Keratinocyte (primary cell): ENCODE results near the gene SCFD2. TPM values are rescaled to one million over a fixed set of nuclear protein-coding genes. Genes with fewer than 3 reads are reported as not detected.

Experiments
- DNase-seq: peaks from one replicate; pipeline ENCODE4 v3.0.0-alpha.2; 2011; ENCODE audit warnings: low read depth, missing footprints, low spot score
- FAIRE-seq: peaks from 2 replicates; lab custom pipeline; 2011; peaks lifted over from hg19 to GRCh38; lab: Jason Lieb, UNC
- H2AFZ ChIP-seq: 2 replicates; pipeline ENCODE4 v1.6.0; 2012; ENCODE audit warnings: low read length, control low read depth, inconsistent platforms; ENCODE audit not compliant: control insufficient read depth
- H3K27ac ChIP-seq: 2 replicates; pipeline ENCODE4 v1.5.1; 2011; ENCODE audit warnings: low read length; ENCODE audit not compliant: control insufficient read depth, insufficient read depth
- H3K27me3 ChIP-seq: 3 replicates; pipeline ENCODE4 v1.6.0; 2011; ENCODE audit warnings: low read length; ENCODE audit not compliant: control insufficient read depth, insufficient read depth; ENCODE audit errors: extremely low read depth
- H3K36me3 ChIP-seq, 2 experiments: 2 replicates in 1 of 2; 3 replicates in 1 of 2; pipeline ENCODE4 v1.5.1; 2011; ENCODE audit warnings: low read length in 2 of 2, mild to moderate bottlenecking in 1 of 2; ENCODE audit not compliant: control insufficient read depth in 2 of 2, insufficient read depth in 2 of 2; ENCODE audit errors: extremely low read depth in 1 of 2
- H3K4me1 ChIP-seq: 3 replicates; pipeline ENCODE4 v1.5.1; 2011; ENCODE audit warnings: low read length; ENCODE audit not compliant: control insufficient read depth, insufficient read depth; ENCODE audit errors: extremely low read depth
- H3K4me2 ChIP-seq: 3 replicates; pipeline ENCODE4 v1.6.0; 2011; ENCODE audit warnings: low read depth, low read length; ENCODE audit not compliant: control insufficient read depth, insufficient read depth; ENCODE audit errors: extremely low read depth
- H3K4me3 ChIP-seq, 3 experiments: fragments of 200-600 bp in 1 of 3; sonication (generic) in 1 of 3; 2 replicates in 2 of 3; 3 replicates in 1 of 3; pipeline ENCODE4 v1.5.1; 2011 to 2016; ENCODE audit warnings: low read length in 3 of 3, mild to moderate bottlenecking in 3 of 3, control low read depth in 2 of 3, inconsistent platforms in 1 of 3, low read depth in 1 of 3, mixed read lengths in 1 of 3, mixed run types in 1 of 3, moderate library complexity in 1 of 3; ENCODE audit not compliant: control insufficient read depth in 2 of 3, insufficient read depth in 2 of 3; ENCODE audit errors: extremely low read depth in 1 of 3
- H3K79me2 ChIP-seq: 2 replicates; pipeline ENCODE4 v1.6.0; 2012; ENCODE audit warnings: low read length; ENCODE audit not compliant: control insufficient read depth, insufficient read depth
- H3K9ac ChIP-seq: 3 replicates; pipeline ENCODE4 v1.6.0; 2011; ENCODE audit warnings: low read length; ENCODE audit not compliant: control insufficient read depth, insufficient read depth; ENCODE audit errors: extremely low read depth
- H3K9me1 ChIP-seq: 3 replicates; pipeline ENCODE4 v1.6.0; 2011; ENCODE audit warnings: low read length; ENCODE audit not compliant: control insufficient read depth, insufficient read depth; ENCODE audit errors: extremely low read depth
- H3K9me3 ChIP-seq: 2 replicates; pipeline ENCODE4 v1.5.1; 2012; ENCODE audit warnings: low read depth, low read length; ENCODE audit not compliant: control insufficient read depth
- H4K20me1 ChIP-seq: 3 replicates; pipeline ENCODE4 v1.6.0; 2011; ENCODE audit warnings: low read length; ENCODE audit not compliant: control insufficient read depth, insufficient read depth; ENCODE audit errors: extremely low read depth
- EZH2 ChIP-seq: IDR thresholded peaks from one replicate; pipeline ENCODE4 v1.6.1; 2012; ENCODE audit warnings: inconsistent platforms, mild to moderate bottlenecking, low read length, moderate library complexity
- dilution Hi-C: fragments of 300-500 bp; cut with MboI; formaldehyde crosslinking; loops from one replicate; pipeline ENCODE4 v1.7.0; 2020; ENCODE audit warnings: low sequenced_read_pairs; ENCODE audit not compliant: extremely low pct_ligation_motif_present
- polyA plus RNA-seq, 5 experiments: library from polyadenylated mRNA; depleted of rRNA in 3 of 5; stranded (reverse) in 3 of 5; stranded (forward) in 1 of 5; unstranded in 1 of 5; fragments of >200 nt; gene quantifications; 1 replicate in 1 of 5; 2 replicates in 3 of 5; 3 replicates in 1 of 5; pipeline versions ENCODE4 v1.2.1 to v1.2.3, GENCODE V29; 2011 to 2012; ENCODE audit warnings: missing spikeins in 2 of 5, low read depth in 1 of 5, low replicate concordance in 1 of 5
- TF ChIP-seq, protein P1 (sequence below), 3 experiments: IDR thresholded peaks in 1 of 3; conservative IDR thresholded peaks in 1 of 3; optimal IDR thresholded peaks in 1 of 3; 2 replicates in 2 of 3; 3 replicates in 1 of 3; pipeline versions ENCODE3 to v1.5.1; 2011; ENCODE audit warnings: low read length in 3 of 3, mild to moderate bottlenecking in 3 of 3, moderate library complexity in 2 of 3, control low read depth in 1 of 3, inconsistent platforms in 1 of 3; ENCODE audit not compliant: insufficient read depth in 2 of 3; ENCODE audit errors: extremely low read depth in 1 of 3

The SCFD2 gene
- polyA plus RNA-seq, 1 donor (not counting 4 experiments of a cell fraction or from before 2014, with no cell fraction given): 13.9 TPM

DNA sequence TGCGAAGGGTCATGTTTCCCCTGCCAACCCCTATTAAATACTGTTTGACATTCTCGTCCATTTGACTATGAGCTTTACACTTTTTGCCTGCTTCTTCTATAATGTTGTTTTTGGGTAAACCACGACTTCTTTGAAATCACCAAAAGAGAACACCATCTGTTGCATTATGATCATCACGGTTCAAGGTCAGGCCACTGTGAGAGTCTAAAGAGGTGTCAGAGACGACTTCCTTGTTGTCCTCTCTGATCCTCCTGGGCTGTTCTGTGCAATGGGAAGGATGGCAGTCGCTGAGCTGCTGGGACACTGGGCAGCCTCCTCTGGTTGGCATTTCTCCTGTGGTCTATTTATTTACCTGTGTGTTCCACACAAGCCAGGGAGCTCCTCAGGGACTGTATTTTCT is 366.2 kb downstream of the SCFD2 start:
- H3K79me2 ChIP-seq: no peaks in the 10 kb centered on the region
- H3K4me3 ChIP-seq: no peak overlapping the region
- TF ChIP-seq, protein P1, sequence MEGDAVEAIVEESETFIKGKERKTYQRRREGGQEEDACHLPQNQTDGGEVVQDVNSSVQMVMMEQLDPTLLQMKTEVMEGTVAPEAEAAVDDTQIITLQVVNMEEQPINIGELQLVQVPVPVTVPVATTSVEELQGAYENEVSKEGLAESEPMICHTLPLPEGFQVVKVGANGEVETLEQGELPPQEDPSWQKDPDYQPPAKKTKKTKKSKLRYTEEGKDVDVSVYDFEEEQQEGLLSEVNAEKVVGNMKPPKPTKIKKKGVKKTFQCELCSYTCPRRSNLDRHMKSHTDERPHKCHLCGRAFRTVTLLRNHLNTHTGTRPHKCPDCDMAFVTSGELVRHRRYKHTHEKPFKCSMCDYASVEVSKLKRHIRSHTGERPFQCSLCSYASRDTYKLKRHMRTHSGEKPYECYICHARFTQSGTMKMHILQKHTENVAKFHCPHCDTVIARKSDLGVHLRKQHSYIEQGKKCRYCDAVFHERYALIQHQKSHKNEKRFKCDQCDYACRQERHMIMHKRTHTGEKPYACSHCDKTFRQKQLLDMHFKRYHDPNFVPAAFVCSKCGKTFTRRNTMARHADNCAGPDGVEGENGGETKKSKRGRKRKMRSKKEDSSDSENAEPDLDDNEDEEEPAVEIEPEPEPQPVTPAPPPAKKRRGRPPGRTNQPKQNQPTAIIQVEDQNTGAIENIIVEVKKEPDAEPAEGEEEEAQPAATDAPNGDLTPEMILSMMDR (optimal IDR thresholded peaks at IDR 0.05 in 1 of 3, IDR thresholded peaks at IDR 0.05 in 1 of 3, conservative IDR thresholded peaks at IDR 0.05 in 1 of 3; ENCODE audit: extremely low read depth in 1 of 3, insufficient read depth in 2 of 3, low read length in 3 of 3): no peak
- TF ChIP-seq EZH2: no peak
- H3K9me1 ChIP-seq: no peaks in the 10 kb centered on the region
- DNase-seq: no peak
- H3K27ac ChIP-seq: no peak overlapping the region
- H3K4me1 ChIP-seq: no peaks in the 10 kb centered on the region
- no peak overlapping the region for H3K4me2 ChIP-seq
- dilution Hi-C loops: no loop called here
- no peaks in the 10 kb centered on the region for H3K27me3 ChIP-seq
- H4K20me1 ChIP-seq: no peaks in the 10 kb centered on the region
- no peak overlapping the region for H2AFZ ChIP-seq
- no peaks in the 10 kb centered on the region for H3K36me3 ChIP-seq
- FAIRE-seq: no peak
- no peaks in the 10 kb centered on the region for H3K9me3 ChIP-seq
- H3K9ac ChIP-seq: no peak overlapping the region

DNA sequence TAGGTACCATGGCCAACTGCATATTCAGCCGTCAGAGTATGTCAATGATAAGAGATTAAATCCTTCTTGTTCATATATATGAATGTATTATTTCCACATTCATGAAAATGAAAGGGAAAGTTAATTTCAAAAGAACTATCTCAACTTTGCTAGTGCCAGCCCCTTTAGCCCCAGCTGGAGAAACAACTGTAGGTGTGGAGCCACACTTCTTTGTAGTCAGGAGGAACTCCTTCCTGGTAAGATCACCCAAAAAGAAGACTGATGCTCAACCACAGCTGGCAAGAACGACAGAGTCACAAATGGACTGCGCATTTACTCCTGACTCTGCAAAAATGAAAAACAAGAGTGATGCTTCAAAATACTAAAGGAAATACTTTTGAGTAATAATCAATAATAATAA is 367.4 kb downstream of the SCFD2 start:
- H2AFZ ChIP-seq: no peak overlapping the region
- TF ChIP-seq EZH2: no peak
- TF ChIP-seq, protein P1 (optimal IDR thresholded peaks at IDR 0.05 in 1 of 3, IDR thresholded peaks at IDR 0.05 in 1 of 3, conservative IDR thresholded peaks at IDR 0.05 in 1 of 3; ENCODE audit: extremely low read depth in 1 of 3, insufficient read depth in 2 of 3, low read length in 3 of 3): no peak
- FAIRE-seq: no peak

More for the DNA sequence above, 367.4 kb downstream of the SCFD2 start:
- Histone ChIP-seq H3K36me3 (no peaks in the 10 kb centered on the region), H3K79me2 (no peaks in the 10 kb centered on the region), H3K9me3 (no peaks in the 10 kb centered on the region), H3K27me3 (no peaks in the 10 kb centered on the region), H3K4me3 (no peak overlapping the region), H3K9me1 (no peaks in the 10 kb centered on the region), H3K4me1 (peaks cover 5% of the 10 kb centered on the region), H4K20me1 (no peaks in the 10 kb centered on the region), H3K4me2 (no peak overlapping the region), H3K27ac (no peak overlapping the region), H3K9ac (no peak overlapping the region)
- dilution Hi-C loops: no loop called here
- no peak for DNase-seq
